Ramos (cell line): ENCODE measurements around the gene FASTK.

ENCODE experiments used
- in situ Hi-C: fragments of 300-500 bp; cut with MboI; formaldehyde crosslinking; loops from one replicate; pipeline ENCODE4 v1.14.3; 2022; ENCODE audit warnings: low sequenced_read_pairs; ENCODE audit not compliant: unreplicated experiment

FASTK gene

DNA sequence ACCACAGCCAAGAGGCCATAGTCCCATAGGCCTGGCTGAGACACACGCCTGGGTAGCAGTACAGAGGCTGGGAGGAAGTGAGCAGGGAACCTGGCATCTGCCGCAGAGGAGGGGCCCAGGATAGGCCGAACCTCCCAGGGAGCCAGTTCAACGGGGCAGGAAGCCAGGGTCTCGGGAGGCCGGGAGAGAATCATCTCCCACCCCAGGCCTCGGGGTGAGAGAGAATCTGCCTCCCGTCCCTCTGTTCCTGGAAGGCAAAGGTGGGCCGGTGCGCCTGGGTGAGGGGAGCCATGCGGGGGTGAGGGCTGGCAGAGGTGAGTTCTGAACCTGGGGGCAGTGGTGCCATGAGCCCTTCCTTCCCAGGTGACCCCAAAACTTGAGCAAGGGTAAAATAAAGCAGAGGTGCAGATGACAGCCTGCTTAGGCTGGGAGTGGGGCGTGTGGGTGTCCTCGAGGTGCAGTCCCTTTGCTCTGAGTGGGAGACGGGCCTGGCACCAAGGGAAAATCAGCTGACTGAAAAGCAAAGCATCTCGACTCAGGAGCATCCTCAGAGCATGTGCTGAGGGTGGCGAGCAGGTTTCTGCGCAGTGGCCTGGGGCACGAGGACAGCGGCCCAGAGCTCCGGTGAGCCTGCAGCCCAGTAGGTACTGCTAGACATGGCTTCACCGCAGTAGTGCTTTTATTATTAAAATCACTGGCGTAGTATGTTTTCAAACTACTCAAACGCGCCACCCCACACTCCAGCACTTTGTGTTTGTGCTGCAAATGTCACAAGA is 21.2 kb upstream of the FASTK start:
- in situ Hi-C loops, result loop anchor here (10.0 kb wide), 1 partner anchor 317 kb away; no protein-coding TSS in a partner anchor

DNA sequence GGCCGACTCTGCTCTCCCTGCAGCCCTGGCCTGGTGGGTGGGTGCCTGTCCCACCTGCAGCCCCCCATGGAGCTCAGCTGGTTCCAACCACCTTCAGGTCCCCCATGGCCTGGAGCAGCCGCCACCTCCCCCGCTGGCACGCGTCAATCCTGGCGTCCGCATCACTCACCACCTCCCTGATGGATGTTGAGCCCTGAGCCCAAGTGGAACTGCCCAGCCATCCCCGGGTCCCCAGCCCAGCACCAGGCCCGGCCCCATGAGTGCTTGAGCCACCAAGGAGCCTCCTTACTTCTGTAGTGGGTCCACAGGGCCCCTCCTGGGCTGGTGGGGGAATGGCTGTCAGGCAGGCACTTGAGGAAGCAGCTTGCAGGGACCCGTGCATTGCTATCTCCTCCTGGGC is 20.3 kb upstream of the FASTK start:
- in situ Hi-C loops, result loop anchor here (10.0 kb wide), 1 partner anchor 316 kb away; no protein-coding TSS in a partner anchor

DNA sequence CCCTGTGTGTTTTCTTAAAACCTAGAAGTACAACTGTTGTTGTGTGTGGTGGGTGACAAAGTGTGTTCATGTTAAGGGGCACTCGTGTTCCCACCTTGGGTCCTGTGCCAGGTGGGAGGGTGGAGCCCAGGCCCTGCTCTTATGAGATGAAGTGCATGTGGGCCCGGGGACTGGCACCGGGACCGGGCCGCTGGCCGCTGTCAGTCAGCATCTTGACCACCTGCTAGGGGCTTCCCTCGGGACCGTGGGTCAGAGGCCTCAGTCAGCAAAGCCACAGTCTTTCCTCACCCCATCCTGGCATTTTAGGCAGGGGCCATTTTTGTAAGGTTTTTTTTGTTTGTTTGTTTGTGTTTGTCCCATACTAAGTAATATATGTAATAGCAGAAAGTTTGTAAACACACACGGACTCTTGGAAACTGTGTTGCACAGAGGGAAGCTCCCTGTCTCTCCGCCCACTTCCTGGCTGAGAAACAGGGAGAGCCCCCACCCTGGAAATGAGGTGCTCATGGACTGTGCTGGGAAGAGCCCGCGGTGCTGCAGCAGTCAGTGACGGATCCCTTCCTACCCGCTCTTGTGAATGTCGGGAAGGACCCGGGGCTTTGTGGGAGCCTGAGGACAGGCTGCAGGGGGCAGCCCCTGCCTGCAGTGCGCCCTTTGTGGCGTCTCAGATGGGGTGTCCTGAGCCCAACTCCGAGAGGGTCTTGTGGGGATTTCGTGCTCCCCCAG is 19.0 kb upstream of the FASTK start:
- in situ Hi-C loops, result loop anchor here (10.0 kb wide), 1 partner anchor 315 kb away; no protein-coding TSS in a partner anchor

DNA sequence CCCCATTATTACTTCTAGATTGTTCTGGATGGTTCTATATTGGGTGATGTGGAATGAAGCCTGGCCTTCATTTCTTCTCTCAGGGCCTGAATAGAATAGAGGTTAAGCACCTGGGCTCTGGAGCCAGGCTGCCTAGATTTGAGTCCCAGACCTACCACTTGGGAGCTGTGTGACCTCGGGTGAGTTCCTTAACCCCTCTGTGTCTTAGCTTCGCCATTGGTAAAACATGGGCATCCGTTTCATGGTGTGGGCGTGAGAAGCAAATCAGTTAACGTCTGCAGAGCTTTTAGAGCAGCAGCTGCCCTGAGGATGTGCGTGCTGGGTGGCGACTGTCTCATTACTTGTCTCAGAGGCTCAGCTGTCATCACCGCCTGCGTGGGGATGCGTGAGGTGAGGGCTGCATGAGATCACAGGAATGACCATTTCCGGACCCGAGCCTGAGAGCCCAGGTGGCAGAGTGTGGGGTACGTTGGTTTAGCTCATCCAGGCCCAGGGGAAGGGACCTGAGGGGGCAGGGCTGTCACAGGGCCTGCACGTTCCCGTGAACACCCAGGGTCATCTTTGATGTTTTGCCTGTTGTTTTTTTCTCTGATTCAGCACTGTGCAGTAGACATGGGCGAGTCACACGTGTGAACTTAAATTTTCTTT is 15.3 kb upstream of the FASTK start:
- in situ Hi-C loops, result no loop called here

DNA sequence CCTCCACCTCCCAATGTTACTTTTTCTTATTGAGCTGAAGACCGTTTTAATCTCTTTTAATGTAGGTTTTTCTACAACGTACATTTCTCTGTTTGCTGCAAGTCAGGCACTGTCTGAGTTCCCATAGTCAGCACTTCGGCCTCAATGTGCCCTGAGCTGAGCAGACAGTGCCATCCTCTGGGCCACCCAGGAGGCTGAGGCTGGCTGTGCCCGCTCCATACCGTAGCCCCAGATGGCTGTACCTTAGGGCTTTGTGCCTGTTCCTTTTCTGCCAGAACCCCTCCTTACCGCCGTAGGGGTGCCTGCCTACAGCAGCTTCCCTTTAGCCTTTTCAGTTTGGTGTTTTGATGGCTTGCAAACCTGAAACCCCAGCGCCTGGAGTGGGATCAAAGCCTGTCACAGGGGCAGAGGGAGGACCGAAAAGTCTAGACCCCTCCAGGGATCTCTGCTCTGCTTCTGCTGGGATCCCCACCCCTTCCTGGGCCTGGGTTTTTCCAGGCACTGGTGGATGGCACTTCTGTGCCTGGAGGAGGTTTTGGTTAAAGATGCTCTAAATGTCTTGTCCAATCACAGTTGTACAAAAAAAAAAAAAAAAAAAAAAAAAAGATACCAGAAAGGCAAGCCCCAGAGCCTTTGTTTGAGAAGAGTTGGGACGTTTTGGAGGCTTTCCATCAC is 14.7 kb upstream of the FASTK start:
- in situ Hi-C loops, result no loop called here

DNA sequence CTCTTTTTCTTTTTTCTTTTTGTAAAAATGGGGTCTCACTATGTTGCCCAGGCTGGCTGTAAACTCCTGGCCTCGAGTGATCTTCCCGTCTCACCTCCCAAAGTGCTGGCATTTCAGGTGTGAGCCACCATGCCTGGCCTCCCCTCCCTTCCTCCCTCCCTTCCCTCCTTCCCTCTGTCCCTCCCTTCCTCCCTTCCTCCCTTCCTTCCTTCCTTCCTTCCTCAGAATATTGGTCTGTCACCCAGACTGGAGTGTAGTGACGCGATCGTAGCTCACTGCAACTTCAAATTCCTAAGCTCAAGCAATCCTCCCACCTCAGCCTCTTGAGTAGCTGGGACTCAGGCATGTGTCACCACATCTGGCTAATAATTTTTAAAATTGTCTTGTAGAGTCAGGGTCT is 14.1 kb upstream of the FASTK start:
- in situ Hi-C loops, result no loop called here

DNA sequence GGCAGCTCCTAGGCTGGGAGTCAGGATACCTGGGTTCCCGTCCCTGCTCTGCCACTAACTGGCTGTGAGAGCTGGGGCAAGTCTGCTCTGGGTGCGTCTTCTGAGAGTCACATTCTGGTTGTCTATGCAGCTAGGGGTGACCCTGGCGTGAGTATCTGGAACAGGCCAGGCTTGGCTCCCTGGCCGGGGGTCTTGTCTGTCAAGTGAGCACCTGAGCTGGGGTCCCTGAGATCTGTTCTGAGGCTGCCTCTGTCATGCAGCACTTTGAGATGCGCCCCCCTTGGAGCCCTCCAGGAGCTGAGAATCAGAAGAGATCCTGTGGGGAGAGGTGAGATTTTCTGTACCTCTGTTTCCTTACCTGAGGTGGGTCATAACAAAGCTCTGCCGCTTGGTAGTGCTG is 13.1 kb upstream of the FASTK start:
- in situ Hi-C loops, result no loop called here

DNA sequence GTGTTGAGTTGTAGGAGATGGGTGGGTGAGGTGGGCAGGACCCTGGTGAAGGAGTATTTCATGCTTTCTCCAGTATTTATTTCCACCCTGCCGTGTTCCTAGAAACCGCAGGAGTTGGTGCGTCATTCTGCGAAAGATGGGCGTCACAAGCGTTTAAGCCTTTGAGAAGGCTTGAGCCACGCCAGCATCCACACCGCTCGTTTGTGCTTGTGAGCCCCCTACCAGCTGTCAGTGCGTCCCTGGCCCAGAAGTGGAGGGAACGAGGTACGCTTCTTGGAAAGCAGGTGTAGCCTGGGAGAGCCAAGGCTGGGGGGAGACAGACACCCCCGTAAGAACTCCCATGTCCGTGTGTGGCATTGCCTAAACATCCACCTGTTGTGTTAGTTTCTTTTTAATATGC is 11.4 kb upstream of the FASTK start:
- in situ Hi-C loops, result no loop called here

DNA sequence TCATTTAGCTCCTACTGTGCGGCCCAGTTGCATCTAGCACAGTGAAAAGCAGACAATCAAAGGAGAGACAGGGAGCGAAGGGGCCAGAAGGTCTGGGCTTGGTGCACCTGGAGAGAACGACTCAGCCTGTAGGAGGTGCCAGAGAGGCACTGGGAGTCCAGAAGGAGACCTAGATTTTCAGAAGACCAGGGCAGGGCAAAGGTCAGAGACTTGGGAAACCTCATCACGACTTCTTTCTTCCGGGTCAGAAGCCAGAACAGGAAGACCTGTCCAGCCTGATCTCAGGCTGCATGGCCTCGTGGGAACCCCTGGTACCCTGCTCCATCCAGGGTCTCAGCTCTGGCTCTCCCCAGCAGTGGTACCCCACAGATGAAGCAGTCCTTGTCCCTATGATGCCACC is 10.8 kb upstream of the FASTK start:
- in situ Hi-C loops, result no loop called here

DNA sequence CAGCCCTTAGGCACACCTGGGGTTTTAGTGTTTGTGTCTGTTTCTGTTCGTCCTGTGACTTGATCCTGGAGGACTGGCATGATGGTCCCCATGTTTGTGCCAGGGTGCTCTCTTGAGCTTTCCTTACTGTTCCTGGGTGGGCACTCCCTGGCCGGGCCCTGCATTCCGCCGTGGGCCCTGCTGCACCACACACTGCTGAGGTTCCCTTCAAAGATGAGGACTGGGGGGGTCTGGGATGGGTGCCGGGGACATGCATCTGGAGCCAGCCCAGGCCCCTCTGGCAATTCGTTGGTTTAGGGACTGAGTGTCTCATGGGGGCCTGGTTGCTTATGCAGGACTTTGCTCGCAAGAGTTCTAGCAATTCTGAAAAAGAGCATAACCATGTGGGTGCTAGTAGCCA is 10.4 kb upstream of the FASTK start:
- in situ Hi-C loops, result no loop called here

DNA sequence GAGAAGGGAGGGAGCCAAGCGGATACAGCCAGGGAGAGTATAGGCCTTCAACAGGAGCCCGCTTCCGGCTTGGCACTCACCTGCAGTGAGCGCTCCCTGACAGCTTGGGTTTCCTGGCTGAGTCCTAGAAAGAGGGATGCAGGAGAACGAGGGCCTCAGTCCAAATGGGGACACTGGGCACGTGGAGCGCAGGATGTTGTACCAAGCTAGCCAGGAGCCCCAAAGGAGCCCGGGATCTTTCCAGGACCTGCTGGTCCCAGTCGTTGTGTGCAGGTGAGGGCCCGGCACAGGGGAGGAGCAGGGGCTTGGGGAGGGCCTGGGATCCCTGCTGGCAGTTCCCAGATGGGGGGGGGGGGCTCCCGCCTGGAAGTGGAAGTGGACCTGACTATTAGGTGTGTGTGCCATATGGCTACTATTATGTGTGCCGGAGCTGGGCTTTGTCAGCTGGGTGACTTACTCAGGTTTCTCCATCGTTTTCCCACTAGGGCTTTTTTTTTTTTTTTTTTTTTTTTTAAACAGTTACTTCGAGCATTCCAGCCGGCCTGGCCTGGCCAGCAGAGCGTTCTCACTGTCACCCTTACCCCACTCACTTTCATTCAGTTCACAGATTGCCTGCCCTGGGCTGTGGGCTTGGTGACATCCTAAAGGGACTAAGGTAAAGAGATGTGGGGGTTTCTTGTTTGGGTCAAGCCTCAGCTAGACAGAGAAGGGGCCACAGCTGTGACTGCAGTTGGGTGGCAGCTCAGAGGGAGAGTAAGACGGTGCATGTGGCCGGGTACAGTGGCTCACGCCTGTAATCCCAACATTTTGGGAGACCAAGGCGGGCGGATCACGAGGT is 9.5 kb upstream of the FASTK start:
- in situ Hi-C loops, result no loop called here

DNA sequence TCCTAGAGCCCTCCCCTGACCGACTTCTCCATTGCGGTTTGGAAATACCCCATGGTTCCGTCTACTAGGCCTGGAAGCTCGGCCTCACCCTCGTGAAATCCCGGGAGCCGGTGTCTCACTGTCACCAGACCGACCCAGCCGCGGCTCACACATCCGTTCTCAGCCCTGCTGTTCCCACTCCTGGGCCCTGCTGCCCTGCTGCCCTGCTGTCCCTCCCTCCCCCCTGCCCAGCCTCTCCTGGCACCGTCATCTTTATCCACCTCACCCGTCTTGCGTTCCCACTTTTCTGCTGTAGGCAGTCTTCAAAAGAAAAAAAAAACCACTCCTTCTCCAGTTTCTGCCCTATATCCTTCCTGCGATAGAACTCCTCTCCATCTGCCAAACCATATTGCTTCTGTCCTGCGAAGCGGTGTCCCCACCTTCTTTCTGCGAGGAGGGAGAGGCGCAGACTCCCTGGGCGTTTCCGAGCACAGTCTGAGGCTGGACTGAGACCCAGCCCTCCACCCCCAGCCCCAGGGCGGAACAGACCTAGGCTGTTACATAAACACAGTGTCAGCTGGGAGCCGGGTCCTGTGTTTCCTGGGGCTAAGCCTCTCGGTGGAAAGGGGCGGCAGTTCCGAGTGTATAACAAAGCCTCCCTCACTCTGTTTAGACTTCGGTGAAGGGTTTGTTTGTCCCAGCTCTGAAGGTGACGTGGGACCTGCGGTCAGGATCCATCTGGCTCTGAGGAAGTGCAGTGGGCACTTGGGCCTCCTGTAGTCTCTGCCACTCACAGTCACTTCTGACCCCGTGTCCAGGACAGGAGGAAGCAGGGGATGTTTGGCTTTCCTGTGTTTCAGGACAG is 8.5 kb upstream of the FASTK start:
- in situ Hi-C loops, result no loop called here

DNA sequence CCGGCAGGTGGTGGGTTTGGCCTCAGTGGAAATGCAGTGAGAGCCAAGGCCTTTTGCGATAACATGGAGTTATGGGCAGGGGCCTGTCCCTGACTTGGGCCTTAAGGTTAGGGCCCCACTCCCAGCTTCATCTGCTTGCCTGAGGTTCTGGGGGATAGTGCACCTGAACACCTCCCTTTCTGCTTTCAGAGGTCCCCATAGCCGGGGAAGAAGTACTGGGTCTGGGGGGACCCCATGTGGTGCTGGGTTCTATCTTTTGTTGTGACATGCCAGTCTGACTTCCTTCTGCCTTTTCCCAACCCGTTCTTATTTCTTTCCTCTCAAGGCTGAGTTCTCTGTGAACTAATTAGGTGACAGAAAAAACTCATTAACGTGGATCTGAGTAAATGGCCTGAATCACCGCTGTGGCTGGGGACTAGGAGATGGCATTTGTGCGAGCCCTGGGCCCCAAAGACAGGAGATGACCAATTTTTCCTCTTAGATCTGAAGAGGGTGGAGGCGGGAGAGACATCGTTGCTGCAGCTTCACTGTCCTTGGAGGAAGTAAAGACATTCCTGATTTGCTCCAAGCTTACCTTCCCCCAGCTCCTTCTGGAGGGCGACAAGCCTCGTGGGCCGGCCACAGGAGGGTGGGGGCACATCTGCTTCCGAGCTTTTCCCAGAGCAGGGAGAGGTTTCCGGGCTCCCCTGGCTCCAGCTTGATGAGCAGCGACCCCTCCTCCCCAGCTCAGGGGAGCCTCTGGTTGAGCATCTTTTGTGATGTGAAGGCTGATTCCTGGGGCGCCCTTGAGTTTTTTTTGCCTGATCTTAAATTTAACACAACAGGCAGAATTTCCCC is 7.6 kb upstream of the FASTK start:
- in situ Hi-C loops, result no loop called here

DNA sequence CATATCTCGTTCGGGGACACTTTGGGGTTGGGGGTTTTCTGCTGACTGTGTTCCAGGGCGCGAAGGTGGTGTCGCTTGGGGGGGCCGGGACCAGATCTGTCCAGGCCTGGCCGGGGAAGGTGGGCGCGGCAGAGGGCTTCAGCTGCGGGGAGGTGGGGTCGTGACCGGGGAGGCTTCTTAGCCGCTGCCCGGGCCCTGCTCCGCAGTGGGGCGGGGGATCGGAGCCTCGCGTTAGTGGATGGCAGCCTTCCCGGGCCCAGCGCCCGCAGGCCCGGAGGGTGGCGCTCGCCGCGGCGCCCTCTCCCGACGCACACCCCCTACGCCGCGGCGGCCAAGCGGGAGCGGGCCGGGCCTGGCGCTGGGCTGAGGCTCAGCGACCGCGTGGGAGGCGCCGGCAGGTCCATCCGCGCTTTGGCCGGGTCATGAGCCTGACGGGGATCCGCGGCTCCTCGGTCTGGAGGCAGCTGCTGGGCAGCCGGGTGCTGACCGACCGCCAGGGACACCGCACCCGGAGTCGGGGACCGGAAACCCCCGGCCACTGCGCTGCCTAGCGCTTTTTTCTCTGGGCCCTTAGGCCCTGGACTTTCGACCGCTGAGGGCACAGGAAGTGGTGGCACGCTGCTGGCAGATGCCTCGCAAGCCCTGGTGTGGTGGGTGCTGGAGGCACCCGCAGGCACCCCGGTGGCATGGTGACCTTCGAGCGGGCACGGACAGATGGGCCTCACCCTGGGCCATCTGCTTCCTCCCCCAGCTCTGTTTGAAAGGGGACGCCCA is 6.8 kb upstream of the FASTK start:
- in situ Hi-C loops, result no loop called here

DNA sequence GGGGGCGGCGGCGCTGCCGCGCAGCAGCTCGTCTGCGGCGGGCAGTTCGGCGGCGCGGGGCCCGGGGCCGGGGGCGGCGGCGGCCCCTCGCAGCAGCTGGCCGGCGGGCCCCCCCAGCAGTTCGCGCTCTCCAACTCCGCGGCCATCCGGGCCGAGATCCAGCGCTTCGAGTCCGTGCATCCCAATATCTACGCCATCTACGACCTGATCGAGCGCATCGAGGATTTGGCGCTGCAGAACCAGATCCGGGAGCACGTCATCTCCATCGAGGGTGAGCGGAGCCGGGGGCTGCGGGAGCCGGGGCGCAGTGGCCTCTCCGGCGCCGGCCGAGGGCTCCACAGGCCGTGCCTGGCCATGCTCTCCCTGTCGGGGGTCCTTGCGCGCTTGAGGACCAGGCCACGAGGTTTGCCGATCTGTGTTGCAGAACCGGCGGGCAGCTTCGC is 6.2 kb upstream of the FASTK start:
- in situ Hi-C loops, result no loop called here

DNA sequence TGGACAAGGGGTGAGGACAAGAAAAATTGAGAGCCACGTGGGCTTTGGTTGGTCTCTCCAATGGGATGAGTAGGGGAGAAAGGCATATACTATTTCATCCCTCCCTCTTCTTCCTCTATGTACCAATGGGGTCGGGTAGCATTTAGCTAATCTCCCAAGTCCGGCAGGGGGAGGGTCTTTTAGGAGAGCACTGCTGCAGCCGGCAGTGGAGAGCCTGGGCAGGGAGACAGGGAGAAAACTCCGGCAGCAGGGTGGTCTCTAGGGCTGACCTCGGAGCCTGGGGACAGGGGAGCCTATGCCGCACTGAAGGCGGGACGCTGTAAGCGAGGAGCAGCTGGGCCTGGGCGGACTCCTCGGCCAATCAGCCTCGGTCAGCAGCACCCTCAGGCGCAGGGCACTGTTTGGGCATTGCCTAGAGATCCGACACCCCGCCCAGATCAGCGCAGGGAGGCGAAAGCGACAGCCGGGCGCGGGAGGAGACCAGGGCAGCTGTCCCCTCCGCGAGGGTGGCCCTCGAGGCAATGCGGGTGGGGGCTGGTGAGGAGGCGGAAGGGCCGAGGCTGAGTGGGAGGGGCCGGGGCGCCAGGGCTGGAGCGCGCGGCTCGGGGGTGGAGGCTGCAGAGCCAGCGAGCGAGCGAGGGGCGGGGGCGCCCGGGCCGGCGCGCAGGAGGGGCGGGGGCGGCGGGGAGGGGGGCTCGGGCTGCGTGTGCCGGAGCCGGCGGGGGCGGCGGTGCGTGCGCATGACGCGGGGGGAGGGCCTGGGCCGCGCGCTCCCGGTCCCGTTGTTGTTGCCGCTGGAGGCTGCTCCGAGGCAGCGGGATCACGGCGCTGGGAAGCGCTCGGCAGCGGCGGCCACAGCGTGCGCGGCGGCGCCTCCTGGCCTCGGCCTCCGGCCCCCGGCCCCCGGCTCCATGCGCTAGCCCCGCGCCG is 5.3 kb upstream of the FASTK start, which contains the start of gene AGAP3:
Gene AGAP3, plus strand, starts transcription at position 785 of the 930 bp plus-strand sequence. CDS start 267 bp downstream, outside the sequence.
- in situ Hi-C loops, result no loop called here
